Left renal pelvis (tissue), 4 donors: ENCODE results near the gene BRAT1. TPM values are rescaled to one million over a fixed set of nuclear protein-coding genes. Genes with fewer than 3 reads are reported as not detected.

Source experiments
- DNase-seq, 4 donors: peaks; one replicate each; pipeline ENCODE4 v3.0.0-alpha.2; 2013; ENCODE audit warnings: low read depth in 4 of 4, low spot score in 3 of 4
- polyA plus RNA-seq, 4 donors: library from polyadenylated mRNA; unstranded; fragments of 120-200 nt; gene quantifications; one replicate each; pipeline ENCODE4 v1.2.1, GENCODE V29; 2013; ENCODE audit not compliant: insufficient read length in 4 of 4

Gene BRAT1
- polyA plus RNA-seq, 4 donors, result 23.1 to 40.9 (median 25.2) TPM

DNA sequence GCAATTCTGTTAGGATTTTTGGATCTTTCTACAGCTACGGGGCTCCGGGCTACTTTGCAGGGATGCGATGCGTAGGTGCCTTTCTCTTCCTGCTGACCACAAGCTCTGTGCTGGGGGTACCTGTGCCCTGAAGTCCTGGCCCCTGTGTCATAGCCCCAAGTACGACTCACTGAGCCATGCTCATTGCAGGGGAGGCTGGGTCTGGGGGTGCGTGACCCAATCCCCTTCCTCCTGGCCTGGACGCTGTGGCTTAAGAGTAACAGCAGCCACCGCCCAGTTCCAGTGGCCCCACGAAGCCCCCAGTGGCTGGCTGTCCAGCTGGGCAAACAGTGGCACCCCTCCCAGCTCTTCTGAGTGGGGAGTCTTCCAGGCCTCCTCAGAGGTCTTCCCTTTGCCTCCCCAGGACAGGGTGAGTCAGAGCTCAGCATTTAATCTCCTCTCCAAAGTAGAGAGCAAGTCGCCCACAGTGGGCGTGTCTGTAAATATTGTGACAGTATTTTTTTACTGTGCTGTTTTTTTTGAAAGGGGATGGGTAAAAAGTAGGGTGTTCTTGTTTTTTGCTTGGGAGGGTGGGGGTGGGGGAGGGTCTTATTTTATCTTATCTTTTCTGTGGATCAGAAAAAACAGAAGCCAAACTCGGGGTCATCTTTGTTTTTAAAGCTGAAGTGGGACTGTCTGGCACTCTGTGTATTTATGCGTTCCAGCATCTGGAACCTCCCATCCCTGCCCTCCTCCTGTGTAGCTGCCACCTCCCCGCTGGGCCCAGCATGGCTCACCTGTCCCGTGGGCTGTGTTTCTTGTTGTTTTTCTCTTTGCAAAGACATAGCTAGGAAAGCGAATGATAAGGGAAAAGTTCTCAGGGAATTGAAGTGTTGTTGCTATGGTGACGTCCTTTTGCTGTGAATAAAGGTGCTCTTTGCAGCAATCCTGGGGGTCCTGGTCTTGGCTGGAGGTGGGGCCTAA, 27.5 kb downstream of the BRAT1 start:
- DNase-seq, result no peak

DNA sequence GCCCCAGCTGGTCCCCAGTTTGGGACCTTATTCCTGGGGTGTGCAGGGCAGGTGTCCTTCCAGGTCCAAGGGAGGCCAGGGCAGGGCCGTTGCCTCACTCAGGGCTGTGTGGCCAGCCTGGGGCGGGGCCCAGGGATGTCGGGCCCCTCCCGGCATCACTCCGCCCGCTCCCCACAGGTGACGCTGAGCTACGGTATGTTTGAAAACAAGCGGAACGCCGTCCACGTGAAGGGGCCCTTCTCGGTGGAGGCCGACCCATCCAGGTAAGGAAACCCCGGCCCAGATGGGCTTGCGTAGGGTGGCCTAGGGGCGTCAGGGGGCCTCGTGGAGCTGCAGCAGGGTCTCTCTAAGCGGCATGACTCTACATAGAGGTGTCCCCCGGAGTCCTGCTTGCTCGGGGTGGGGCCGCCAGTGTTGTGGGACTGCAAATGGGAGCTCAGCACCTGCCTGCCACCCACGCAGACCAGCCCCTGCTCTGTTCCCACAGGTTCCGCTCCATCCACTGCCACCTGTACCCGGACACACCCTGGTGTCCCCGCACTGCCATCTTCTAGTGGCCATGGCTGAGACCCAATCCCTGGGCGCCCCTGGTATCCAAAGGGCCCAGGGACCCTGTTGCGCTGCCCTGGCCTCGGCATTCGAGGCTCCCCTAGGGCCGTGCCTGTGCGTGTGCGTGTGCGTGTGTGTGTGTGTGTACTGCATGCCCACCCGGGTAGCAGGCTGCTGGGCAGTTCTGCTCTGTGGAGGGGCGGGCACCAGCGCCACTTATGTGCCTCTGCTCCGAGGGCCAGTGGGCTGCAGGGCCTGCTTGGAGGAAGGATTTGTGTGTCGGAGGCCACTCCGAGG, 28.4 kb downstream of the BRAT1 start:
- no peak for DNase-seq

DNA sequence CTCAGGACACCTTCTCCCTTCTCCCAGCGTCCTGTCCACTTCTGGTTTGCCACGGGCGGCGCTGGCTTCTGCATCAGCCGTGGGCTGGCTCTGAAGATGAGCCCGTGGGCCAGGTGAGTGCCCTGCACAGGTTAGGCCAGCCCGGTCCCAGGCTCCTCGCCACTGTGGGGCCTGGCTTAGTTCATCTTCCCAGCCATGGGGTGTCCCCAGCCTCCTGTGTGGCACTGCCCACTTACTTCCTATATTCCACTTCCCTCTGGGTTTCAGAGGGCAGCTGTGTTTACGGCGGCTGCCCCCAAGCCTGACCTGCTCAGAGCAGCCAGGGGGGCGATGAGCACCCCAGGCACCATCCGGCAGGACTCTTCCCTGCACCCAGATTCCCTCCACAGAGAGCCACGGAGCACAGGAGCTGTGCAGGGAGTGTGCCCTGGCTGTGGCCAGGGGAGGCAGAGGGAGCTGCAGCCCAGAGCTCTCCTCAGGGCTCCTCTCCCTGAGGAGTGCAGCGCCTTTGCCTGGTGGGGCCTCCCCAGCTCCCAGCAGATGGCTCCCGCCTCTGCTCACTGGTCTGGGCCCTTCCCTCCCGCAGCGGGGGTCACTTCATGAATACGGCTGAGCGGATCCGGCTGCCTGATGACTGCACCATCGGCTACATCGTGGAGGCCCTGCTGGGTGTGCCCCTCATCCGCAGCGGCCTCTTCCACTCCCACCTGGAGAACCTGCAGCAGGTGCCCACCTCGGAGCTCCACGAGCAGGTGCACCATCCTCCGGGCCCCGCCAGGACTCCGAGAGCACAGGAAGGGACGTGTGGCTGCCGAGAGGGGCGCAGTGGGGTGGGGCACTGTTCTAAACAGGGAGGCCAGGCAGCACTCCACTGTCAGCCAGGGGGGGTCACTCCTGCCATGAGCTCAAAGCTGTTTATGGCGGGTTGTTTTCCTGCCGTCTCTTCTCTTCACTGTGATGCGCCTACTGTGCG, 29.4 kb downstream of the BRAT1 start:
- no peak for DNase-seq

DNA sequence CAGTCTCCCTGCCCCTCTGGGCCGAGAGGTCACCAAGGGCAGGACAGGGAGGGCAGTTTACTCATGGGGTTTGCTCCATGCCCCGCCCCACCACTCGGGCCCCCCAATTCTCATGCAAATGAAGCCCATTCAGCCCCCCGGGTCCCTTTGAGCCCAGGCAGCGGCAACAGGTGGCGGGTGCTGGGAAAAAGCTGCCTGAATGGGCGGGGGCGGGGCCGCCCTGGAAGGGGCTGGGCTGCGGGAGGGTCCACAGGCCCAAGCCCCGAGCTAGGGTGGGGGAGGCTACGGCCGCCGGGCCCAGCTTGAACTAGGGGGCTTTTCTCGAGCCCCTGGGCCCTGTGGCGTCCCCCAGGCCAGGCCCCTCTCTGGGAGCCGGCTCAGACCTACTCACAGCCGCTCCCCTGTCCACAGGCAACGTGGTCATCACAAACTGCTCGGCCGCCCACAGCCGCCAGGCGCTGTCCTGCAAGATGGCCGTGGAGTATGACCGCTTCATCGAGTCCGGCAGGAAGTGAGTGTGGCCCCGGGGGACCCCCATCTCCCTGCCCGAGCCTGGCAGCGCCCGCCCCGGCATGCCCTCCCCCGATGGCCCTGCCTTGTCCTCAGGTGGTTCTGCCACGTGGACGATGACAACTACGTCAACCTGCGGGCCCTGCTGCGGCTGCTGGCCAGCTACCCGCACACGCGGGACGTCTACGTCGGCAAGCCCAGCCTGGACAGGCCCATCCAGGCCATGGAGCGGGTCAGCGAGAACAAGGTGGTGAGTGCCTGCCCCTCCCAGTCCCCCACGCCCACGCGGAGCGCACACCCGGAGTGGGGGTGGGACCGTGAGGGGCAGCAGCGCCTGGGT, 30.3 kb downstream of the BRAT1 start:
- DNase-seq, result no peak

DNA sequence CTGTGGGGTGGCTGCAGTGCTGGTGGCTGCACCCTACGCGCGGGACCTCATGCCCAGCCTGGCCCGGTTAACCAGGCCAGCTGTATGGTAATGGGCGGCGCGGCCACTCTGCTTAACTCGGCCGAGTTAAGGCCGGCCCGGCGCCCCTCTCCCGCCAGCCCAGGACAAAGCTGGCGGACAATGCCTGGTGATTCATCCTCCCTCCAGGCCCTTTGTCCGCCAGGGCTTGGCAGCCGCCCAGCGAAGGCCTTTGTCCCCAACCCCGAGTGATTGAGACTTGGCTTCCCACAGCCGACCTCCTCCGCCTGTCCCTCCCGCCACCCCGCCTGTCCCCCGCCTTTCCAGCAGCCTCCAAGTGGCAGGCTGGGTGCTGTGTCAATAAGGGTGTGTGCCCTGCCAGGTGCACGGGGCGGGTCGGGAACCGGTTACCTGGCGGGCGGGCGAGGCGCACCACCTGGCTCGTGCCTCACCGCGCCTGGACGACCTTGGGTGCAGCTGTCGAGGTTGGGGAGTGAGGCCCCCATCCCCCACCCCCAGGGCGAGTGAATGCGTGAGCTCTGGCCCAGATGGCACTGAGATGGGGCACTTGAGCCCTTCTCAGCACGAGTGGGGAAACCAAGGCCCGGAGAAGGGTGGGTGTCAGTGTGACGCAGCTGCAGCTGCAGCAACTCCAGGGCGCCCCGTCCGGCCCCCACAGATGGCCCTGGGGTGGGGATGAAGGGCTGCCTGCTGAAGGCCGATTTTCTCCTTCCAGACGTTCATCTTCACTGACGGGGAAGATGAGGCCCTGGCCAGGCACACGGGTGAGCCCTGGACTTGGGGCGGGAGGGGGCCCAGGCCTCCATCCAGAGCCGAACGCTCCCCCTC, 31.1 kb downstream of the BRAT1 start:
- DNase-seq, result no peak

DNA sequence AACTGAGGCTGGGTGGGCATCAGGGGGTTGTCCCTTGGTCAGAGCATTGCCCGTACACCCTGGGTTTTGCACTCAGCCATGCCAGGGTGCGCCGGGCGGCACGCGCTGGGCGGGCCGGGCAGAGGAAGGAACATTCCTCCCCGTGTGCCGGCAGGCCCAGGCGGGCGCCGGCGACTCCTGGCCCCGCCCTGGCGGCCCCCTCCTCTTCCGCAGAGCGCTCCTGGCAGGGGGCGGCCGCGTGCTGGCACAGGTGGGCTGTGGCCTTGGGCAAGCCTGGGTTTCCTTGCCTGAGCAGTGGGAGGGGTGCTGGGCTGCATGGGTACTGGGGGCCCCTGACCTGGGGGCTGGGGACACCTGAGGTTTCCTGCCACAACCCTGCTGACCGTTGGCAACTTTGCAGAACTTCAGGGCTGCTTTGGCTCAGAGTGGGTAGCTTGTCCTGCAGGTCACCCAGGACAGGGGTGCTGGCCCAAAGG, 31.8 kb downstream of the BRAT1 start:
- DNase-seq, result no peak

DNA sequence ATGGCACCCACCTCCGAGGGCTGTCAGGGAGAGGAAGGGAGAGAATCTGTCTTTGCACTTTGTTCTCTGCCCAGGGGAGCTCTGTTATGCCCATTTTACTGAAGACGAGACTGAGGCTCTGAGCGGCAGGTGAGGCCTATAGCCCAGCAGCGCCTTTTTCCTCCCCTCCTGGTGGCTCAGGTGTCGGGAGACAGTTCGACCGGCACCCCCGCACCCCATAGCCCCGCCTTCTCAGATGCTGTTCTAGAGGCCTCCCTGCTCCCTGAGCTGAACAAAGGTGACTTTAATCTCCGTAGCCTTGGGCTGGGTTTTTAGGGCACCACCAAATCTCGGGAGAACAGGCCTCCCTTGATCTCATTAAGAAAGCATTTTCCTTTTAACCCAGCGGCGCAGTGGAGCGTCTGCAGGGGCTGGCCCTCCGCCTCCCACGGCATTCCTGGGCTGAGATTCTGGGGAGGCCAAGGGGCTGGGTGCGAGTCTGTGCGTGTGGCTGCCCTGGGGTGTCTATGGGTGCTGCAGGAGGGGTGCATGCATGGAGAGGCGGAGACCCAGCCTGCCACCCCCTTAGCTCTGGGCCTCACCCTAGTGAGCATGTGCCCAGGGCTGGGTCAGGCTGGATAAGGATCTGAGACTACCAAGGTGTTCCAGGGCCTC, 32.4 kb downstream of the BRAT1 start:
- no peak for DNase-seq

DNA sequence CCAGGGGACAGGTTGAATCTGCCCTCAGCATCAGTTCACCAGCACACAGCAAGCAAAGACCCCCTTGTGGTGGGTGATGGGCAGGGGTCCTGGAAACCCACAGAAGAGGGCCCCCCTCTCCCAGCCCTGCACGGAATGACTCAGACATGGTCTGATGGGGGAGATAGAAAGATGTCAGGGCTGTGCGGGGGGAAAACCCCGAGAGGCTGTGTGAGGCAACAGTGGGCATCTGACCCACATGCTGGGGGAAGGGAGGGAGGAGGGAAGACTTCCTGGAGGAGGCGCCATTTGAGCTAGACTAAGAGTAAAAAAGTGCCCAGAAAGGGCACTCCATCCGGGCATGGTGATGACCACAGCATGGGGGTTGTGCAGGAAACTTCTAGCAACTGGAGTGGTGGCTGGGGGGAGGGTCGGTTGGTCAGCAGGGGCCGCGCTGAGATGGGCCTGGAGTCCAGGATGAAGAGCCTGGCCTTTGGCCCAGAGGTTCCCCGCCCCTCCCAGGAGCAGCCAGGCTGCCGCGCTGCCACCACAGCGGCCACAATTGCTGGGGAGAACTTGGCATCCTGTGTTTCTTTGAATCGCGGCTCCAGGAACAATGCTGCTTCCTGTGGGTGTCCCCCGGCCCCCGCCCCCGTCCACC, 33.3 kb downstream of the BRAT1 start:
- no peak for DNase-seq

DNA sequence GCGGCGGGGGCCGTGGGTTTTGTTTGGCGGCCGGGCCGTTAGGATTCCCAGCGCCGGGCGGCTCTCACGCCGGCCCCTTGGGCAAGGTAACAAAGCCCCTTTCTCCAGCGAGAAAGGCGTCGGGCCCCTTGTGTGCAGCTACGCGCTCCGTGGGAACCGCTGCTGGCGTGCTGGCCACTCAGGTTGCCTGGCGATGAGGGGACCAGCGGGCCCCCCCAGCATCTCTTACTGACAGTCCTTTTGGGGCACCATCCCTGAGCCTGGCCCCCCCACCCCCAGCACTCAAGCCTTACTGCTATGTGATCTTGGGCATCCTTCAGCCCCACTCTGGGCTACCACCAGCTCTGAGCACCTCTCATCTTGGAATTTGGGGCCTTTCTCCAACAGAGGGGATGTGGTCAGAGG, 34.0 kb downstream of the BRAT1 start:
- no peak for DNase-seq

DNA sequence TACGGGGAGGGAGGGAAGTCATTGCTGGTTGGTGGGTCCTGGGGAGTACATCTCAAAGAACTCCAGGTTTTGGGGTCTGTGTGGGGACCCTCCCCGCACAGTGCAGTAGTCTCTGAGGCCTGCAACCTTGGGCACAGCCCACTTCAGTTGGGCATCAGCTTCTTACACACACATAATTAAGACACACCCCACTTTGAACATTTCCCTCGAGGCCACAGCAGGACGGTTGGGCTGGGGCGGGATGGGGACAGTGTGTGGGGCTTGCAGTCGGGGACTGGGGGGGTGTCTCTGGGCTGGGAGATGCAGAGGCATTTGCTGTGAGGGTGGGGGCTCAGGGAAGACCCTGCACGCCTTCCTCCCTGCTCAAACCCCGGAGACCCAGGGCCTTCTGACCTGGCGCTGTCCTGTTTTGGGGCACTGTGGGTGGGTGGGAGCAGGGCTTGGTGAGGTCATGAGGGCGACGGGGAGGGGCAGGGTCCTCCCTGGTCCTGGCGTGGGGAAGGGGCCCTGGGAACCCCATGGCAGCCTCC, 34.5 kb downstream of the BRAT1 start:
- no peak for DNase-seq

DNA sequence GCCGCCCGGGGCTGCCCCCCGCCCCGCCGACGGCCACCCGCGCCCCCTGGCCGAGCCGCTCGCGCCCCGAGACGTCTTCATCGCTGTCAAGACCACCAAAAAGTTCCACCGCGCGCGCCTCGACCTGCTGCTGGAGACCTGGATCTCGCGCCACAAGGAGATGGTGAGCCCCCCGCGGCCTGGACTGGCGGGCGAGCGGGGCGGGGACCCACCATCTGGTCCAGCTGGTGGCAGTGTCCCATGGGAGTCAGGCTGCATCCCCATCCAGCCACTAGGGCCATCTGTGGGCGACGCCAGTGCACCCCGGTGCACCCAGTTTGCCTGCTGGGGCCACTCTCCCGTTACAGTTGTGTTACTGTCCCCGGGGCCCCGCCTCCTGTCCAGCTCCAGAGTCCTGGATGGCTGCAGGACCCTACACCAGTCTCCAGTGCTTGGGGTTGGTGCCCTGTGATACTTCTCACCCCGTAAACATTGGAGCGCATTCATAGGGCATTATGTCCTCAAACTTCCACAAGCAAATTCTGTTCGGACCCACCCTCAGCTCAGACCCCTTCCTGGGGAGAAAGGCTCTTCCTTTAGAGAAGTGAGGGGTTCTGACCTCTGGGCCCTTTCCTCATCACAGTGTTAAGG, 35.1 kb downstream of the BRAT1 start:
- no peak for DNase-seq

DNA sequence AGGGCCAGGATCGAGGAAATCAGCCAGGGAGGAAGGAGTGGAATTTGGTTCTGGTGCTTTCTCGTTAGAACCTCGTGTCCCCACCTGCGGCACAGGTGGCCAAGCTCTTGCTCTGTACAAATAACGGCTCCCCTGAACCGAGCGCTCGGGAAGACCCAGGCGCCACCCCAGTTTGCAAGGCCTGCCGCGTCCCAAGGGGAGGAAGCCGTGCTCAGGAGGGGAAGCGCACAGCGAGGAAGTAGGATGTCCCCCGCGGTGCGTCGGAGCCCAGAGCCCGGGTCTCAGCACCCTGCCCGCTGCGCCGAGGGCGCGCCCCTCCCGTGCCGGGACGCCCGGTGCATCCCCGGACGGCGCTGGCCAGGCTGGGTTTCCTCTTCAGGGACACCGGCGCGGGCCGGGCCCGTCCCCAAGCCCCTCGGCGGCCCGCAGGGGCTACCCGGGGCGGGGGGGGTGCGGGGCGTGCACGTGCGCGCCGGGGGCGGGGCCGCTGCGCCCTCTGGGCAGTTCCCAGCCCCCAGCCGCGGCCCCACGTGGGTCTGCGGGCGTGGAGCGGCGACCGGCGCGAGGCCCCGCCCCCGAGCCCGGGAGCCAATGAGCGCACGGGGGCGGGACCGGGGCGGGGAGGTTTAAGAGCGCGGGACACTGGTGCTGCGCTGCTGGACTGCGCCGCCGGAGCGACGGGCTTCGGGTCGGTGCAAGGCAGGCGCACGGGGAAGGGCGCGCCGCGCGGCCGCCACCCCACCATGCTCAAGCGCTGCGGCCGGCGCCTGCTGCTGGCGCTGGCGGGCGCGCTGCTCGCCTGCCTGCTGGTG, 36.0 kb downstream of the BRAT1 start, which contains the start of gene LFNG:
LFNG (plus strand) TSS at position 656 of the 812 bp plus-strand sequence; CDS start at position 744, 88 bp downstream.
- DNase-seq, result peak in 2 of 4 donors; percentile 79 to 81

DNA sequence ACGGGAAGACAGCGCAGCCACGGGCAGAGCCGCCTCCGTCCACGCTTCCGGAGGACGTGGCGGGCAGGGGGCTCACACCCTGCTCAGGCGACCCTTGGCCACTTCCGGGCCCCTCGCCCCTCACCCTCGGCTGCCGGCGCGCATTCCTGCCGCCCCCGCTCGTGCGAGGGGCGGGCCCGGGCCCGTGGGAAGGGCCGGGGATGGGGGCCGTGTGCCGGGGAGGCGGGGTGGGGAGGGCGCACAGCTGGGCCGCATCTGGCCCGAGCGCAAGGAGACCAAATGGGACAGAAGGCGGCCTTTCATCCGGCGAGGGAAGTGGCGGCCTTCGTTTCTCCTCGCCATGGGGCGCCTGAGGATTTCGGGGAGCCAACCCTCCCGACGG, 36.6 kb downstream of the BRAT1 start:
- no peak for DNase-seq

DNA sequence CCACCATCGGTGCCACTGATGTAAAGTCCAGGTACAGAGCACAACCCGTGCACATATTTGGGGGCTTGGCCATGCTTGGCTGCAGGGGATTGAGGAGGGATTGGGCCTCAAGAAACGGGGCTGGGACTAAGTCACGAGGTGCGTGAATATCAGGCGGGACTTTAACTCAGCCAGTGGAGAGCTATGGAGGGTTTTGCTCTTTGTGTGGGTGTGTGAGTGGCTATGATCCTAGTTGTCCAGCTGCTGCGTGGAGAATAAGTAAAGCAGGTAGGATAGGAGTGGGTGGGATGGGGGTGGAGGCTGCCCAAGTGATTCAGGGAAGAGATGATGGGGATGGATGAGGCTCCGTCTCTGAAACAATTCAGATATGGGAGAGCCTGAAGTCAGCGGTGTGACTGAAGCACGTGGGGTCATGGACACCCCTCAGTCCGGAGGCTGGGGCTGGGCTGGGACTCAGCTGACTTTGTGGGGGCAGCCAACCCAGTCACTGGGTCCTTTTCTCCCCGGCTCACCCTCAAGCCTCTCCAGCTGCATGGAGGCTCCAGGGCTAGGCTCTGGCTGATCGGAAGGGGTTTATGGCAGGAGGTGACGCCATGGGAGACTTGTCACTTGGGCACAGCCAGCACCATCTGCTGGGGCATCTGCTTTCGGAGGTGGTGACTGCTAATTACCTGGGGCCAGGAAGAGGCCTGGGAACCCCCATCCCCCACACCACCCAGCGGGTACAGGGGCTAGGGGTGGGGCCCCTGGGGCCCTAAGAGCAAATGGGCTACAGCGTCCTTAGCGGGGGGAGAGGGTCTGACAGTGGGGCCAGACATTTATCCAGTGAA, 37.4 kb downstream of the BRAT1 start:
- DNase-seq, result no peak

DNA sequence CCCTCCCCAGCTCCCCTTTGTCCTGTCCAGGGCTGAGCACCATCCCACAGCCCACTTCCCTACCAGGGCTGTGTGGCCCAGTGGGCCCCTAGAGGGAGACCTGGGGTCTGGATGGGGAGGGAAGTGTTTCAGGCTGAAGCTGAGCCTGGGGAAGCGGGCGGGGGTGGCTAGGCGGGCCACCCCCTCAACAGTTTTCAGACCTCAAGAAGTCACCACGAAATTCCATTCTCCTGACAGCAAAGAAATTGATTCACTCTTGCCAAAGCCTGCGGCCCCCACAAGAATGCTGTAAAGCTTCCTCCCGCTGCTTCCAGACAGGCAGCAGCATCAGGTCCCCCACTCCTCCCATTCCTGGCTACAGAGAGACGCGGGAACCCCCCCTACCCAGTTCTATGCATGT, 38.3 kb downstream of the BRAT1 start:
- DNase-seq, result no peak
